Hepatocyte (in vitro differentiated cells): ENCODE measurements around the gene HS1BP3.

ENCODE experiments used
- EZH2 ChIP-seq: fragments of 200-600 bp; sonication (generic); IDR thresholded peaks from 2 replicates; pipeline ENCODE4 v1.6.1; 2016; ENCODE audit warnings: antibody characterized with exemption, mild to moderate bottlenecking, borderline replicate concordance
- EZH2phosphoT487 ChIP-seq: fragments of 200-600 bp; sonication (generic); IDR thresholded peaks from one replicate; pipeline ENCODE4 v1.6.1; 2018; ENCODE audit warnings: antibody characterized with exemption, mild to moderate bottlenecking, low read depth, moderate library complexity; ENCODE audit not compliant: unreplicated experiment, severe bottlenecking
- TF ChIP-seq, protein P1 (sequence below): fragments of 200-600 bp; sonication (generic); IDR thresholded peaks from 2 replicates; pipeline ENCODE4 v1.5.1; 2016; ENCODE audit warnings: antibody characterized with exemption, mild to moderate bottlenecking; ENCODE audit not compliant: poor library complexity

DNA sequence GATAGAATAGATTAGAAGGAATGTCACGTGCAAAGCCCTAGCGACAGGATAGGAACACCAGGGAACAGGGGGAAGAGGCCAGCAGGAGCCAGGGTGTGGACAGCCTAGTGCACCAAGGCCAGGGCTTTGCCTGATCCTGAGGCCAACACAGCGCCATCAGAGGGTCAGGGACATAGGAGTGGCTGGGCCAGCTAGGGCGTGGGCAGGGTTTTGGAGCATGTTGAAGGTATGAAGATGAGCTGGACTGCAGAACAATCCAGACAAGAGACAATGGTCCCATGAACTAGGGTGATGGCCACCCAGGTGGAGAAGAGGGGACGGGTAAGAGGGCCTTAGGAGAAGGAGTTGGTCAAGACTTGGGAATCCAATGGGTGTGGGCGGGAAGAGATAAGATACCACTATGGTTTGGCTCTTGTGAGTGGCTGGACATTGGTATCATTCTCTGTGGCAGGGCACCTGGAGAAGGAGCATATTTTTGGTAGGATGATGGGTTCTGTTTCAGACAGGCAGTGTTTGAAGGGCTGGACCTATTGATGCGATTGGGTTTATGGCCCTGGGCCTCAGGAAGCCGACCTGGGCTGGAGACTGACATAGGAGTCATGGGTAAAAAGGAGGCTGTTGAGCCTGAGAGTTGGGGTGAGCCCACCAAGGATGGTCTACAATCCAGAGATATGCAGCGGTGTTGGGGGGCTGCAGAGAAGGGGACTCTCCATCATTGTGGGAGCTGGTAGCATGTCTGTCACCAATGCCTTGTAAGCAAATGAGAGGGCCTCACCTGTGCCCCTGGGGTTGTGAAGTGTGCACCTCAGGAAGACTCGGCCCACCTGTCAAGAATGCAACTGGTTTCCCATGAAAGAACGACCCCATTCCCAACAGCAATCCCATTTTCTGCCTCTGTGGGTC is 2.0 kb upstream of the HS1BP3 start:
- TF ChIP-seq, protein P1, sequence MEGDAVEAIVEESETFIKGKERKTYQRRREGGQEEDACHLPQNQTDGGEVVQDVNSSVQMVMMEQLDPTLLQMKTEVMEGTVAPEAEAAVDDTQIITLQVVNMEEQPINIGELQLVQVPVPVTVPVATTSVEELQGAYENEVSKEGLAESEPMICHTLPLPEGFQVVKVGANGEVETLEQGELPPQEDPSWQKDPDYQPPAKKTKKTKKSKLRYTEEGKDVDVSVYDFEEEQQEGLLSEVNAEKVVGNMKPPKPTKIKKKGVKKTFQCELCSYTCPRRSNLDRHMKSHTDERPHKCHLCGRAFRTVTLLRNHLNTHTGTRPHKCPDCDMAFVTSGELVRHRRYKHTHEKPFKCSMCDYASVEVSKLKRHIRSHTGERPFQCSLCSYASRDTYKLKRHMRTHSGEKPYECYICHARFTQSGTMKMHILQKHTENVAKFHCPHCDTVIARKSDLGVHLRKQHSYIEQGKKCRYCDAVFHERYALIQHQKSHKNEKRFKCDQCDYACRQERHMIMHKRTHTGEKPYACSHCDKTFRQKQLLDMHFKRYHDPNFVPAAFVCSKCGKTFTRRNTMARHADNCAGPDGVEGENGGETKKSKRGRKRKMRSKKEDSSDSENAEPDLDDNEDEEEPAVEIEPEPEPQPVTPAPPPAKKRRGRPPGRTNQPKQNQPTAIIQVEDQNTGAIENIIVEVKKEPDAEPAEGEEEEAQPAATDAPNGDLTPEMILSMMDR = no peak
- TF ChIP-seq EZH2 = no peak
- no peak for TF ChIP-seq EZH2phosphoT487
